D721Med (cell line): ENCODE measurements around the gene COL4A4.

Experiments used
- DNase-seq: peaks from one replicate; pipeline ENCODE4 v3.0.0; 2011; ENCODE audit warnings: low spot score; ENCODE audit not compliant: insufficient read length
- FAIRE-seq: peaks from 2 replicates; lab custom pipeline; 2011; peaks lifted over from hg19 to GRCh38; lab: Jason Lieb, UNC
- CTCF ChIP-seq: IDR thresholded peaks from 2 replicates; pipeline ENCODE4 v1.5.1; 2012; ENCODE audit warnings: mild to moderate bottlenecking, control low read depth; ENCODE audit not compliant: insufficient read depth; ENCODE audit errors: missing control alignments

The COL4A4 gene

GRCh38 chr2:227117852-227118251 is 46.2 kb downstream of the COL4A4 start:
- no peak for FAIRE-seq

GRCh38 chr2:227117027-227117426 is 47.0 kb downstream of the COL4A4 start:
- FAIRE-seq (no peak), DNase-seq (no peak)
- no peak for TF ChIP-seq CTCF

More at GRCh38 chr2:227117852-227118251, 46.2 kb downstream of the COL4A4 start:
- TF ChIP-seq CTCF, result no peak
- DNase-seq, result no peak

GRCh38 chr2:227115761-227116160 is 48.2 kb downstream of the COL4A4 start:
- FAIRE-seq (no peak), DNase-seq (no peak)
- no peak for TF ChIP-seq CTCF

- DNase-seq, result no peak
- TF ChIP-seq CTCF, result peak; percentile 89
- FAIRE-seq, result peak; percentile 93
These were observed 56.9 kb downstream of the COL4A4 start for GRCh38 chr2:227106845-227107759.

GRCh38 chr2:227103583-227103982 is 60.4 kb downstream of the COL4A4 start:
- DNase-seq, result no peak
- FAIRE-seq, result no peak
- TF ChIP-seq CTCF, result no peak

GRCh38 chr2:227099340-227099739 is 64.7 kb downstream of the COL4A4 start:
- DNase-seq (no peak), FAIRE-seq (no peak)
- no peak for TF ChIP-seq CTCF

- FAIRE-seq (no peak), DNase-seq (no peak)
- TF ChIP-seq CTCF, result no peak
These were observed 65.9 kb downstream of the COL4A4 start for GRCh38 chr2:227098162-227098515.
